ENCODE results near the gene PAM. TPM values are rescaled to one million over a fixed set of nuclear protein-coding genes. Genes with fewer than 3 reads are reported as not detected.

PAM gene
- total RNA-seq, 1 experiment from 2014 or later = 257 TPM

GRCh38 chr5:102797322-102797884, 42.3 kb downstream of the PAM start:
- ChIA-PET POLR2A (no interaction called here), CTCF (interaction anchor here (1.4 kb wide), 1 partner anchor 15 kb away, joined by 6 read pairs; no protein-coding TSS in a partner anchor), RAD21 (ENCODE audit: low non-redundant PET in 1 of 2, low total read pairs in 2 of 2, uncharacterized antibody in 2 of 2, unreplicated experiment in 2 of 2) (no interaction called here)
- Histone ChIP-seq H3K9me2 (ENCODE audit: insufficient read depth) (no peaks in the 10 kb centered on the region), H3K36me3 (ENCODE audit: control insufficient read depth in 1 of 2, insufficient read depth in 2 of 2, low read length in 2 of 2) (no peaks in the 10 kb centered on the region), H3K79me2 (ENCODE audit: insufficient read depth, low read length) (peaks cover 75% of the 10 kb centered on the region), H3K4me2 (ENCODE audit: low read length) (no peak overlapping the region), H4K20me1 (ENCODE audit: insufficient read depth) (0 out of 2 replicates have a peak, but pooled peaks cover 4% of the 10 kb centered on the region), H2AFZ (ENCODE audit: low read depth, low read length, poor library complexity, severe bottlenecking) (no peak overlapping the region), H3K9me3 (ENCODE audit: control insufficient read depth in 1 of 2, insufficient read depth in 1 of 2, low read depth in 1 of 2, low read length in 2 of 2) (no peaks in the 10 kb centered on the region), H3K27me3 (ENCODE audit: insufficient read depth, low read length) (no peaks in the 10 kb centered on the region), H3K4me1 (ENCODE audit: control insufficient read depth in 1 of 2, insufficient read depth in 2 of 2, low read length in 2 of 2) (peaks cover 26 to 47% of the 10 kb centered on the region in 2 experiments), H3K4me3 (replicated peaks in 1 of 2; ENCODE audit: low read depth in 1 of 2, low read length in 2 of 2) (no peak overlapping the region), H3K9ac (ENCODE audit: low read length) (no peak overlapping the region), H3K27ac (ENCODE audit: low read depth, low read length) (no peak overlapping the region)
- intact Hi-C loops (cut with micrococcal nuclease) = loop anchor here (10.0 kb wide), 1 partner anchor 213 kb away; no protein-coding TSS in a partner anchor
- BruUV-seq (replicated peaks) = no TSS peak
- TF ChIP-seq MAX (IDR thresholded peaks at IDR 0.05) = no peak
- TF ChIP-seq SP1 (IDR thresholded peaks at IDR 0.05; ENCODE audit: low read depth) = no peak
- no peak for TF ChIP-seq ZNF274 (IDR thresholded peaks at IDR 0.05; ENCODE audit: low read depth, low read length)
- TF ChIP-seq EZH2 (IDR thresholded peaks at IDR 0.05) = no peak
- TF ChIP-seq ELF1 (IDR thresholded peaks at IDR 0.05; ENCODE audit: borderline replicate concordance, low read depth) = no peak
- no peak for TF ChIP-seq ZFX (IDR thresholded peaks at IDR 0.05)
- TF ChIP-seq CBX3 (IDR thresholded peaks at IDR 0.05; ENCODE audit: low read depth) = no peak
- TF ChIP-seq RAD21 (IDR thresholded peaks at IDR 0.05; ENCODE audit: low read depth) = no peak
- no peak for TF ChIP-seq POLR2A (IDR thresholded peaks at IDR 0.05; ENCODE audit: borderline replicate concordance, extremely low read depth, insufficient read depth, insufficient read length)
- TF ChIP-seq TCF7L2 (IDR thresholded peaks at IDR 0.05; ENCODE audit: borderline replicate concordance, extremely low read depth, insufficient read depth, insufficient read length) = no peak
- no peak for TF ChIP-seq ATF3 (IDR thresholded peaks at IDR 0.05)
- ATAC-seq (no peak), DNase-seq (ENCODE audit: low read depth, low spot score) (no peak)
